ENCODE results near the gene MB21D2.

DNA sequence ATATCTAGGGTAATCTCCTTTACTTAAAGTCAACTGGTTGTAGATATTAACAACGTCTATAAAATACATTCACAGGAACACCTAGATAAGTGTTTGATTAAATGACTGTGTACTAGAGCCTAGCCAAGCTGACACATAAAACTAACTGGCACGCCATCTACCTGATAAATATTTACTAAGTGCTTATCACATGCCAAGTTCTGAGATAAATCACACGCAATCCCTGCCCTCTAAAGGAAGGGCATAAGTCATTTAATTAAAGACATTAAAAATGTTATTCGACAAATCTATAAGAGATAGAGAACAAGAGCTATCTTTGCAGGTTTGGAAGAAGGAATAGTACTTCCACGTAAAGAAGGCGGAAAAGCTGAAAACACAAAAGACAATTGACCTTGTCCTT, 11.1 kb upstream of the MB21D2 start:
- TF ChIP-seq CTCF (IDR thresholded peaks at IDR 0.05 in 2 of 3, conservative IDR thresholded peaks at IDR 0.05 in 1 of 3; ENCODE audit: borderline replicate concordance in 1 of 3, insufficient read depth in 1 of 3, low read depth in 2 of 3, low read length in 2 of 3) (no peak), POLR2AphosphoS5 (IDR thresholded peaks at IDR 0.05; ENCODE audit: low read depth, low read length) (no peak), REST (IDR thresholded peaks at IDR 0.05; ENCODE audit: low read depth) (no peak), EZH2phosphoT487 (IDR thresholded peaks at IDR 0.05; ENCODE audit: borderline replicate concordance) (no peak), POLR2A (IDR thresholded peaks at IDR 0.05; ENCODE audit: borderline replicate concordance, extremely low read depth, insufficient read depth, insufficient read length) (no peak)
- TF ChIP-seq, protein P1, sequence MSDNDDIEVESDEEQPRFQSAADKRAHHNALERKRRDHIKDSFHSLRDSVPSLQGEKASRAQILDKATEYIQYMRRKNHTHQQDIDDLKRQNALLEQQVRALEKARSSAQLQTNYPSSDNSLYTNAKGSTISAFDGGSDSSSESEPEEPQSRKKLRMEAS (IDR thresholded peaks at IDR 0.05): no peak

All from HCT116 (cell line).